Upper lobe of right lung (tissue), 1 donor: ENCODE data around the gene ZNF800. TPM values are rescaled to one million over a fixed set of nuclear protein-coding genes. Genes with fewer than 3 reads are reported as not detected.
"Not testable (repeated sequence)": the region's sequence is repeated elsewhere in the genome, so short reads cannot be mapped to it uniquely, and the experiment has no call there.

Experiments used
- ATAC-seq: fragments of 200-7000 bp; cut with Tn5 transposase; one replicate; pipeline ENCODE4 v1.9.1; 2020; ENCODE audit warnings: mild to moderate bottlenecking, moderate library complexity
- DNase-seq: peaks from one replicate; pipeline ENCODE4 v3.0.0-alpha.2; 2020
- H3K27ac ChIP-seq: fragments of 200-600 bp; one replicate; pipeline ENCODE4 v1.8.0; 2022
- H3K27me3 ChIP-seq: fragments of 200-600 bp; one replicate; pipeline ENCODE4 v1.8.0; 2022; ENCODE audit warnings: mild to moderate bottlenecking
- H3K36me3 ChIP-seq: fragments of 200-600 bp; one replicate; pipeline ENCODE4 v1.8.0; 2022
- H3K4me1 ChIP-seq: fragments of 200-600 bp; one replicate; pipeline ENCODE4 v1.8.0; 2022
- H3K4me3 ChIP-seq: fragments of 200-600 bp; one replicate; pipeline ENCODE4 v1.8.0; 2022; ENCODE audit warnings: mild to moderate bottlenecking
- H3K9me3 ChIP-seq: fragments of 200-600 bp; one replicate; pipeline ENCODE4 v1.8.0; 2022
- intact Hi-C: fragments of 100-400 bp; cut with DNase I; formaldehyde crosslinking; loops from one replicate; pipeline ENCODE4 v1.11.0; 2022
- long read RNA-seq: library from polyadenylated mRNA; unstranded; transcript quantifications from one replicate; pipeline ENCODE4 v2.0.0, GENCODE V29; 2021
- total RNA-seq: library from RNA; stranded (reverse); fragmentation: NEBNext Ultra II Directional; extraction: Animal tissue kit (Norgen Biotek cat#: 25700); gene quantifications from one replicate; pipeline ENCODE4 v1.2.1, GENCODE V29; 2021
- TF ChIP-seq, protein P1 (sequence below): fragments of 200-600 bp; IDR thresholded peaks from one replicate; pipeline ENCODE4 v1.8.0; 2022; ENCODE audit warnings: antibody characterized with exemption
- donor health status: DM: no; HTN: yes; CAD: no; lungs with severe emphysema.

Gene ZNF800, protein sequence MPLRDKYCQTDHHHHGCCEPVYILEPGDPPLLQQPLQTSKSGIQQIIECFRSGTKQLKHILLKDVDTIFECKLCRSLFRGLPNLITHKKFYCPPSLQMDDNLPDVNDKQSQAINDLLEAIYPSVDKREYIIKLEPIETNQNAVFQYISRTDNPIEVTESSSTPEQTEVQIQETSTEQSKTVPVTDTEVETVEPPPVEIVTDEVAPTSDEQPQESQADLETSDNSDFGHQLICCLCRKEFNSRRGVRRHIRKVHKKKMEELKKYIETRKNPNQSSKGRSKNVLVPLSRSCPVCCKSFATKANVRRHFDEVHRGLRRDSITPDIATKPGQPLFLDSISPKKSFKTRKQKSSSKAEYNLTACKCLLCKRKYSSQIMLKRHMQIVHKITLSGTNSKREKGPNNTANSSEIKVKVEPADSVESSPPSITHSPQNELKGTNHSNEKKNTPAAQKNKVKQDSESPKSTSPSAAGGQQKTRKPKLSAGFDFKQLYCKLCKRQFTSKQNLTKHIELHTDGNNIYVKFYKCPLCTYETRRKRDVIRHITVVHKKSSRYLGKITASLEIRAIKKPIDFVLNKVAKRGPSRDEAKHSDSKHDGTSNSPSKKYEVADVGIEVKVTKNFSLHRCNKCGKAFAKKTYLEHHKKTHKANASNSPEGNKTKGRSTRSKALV
- 34.9 TPM for total RNA-seq
- long read RNA-seq, full-length matches to known transcripts: 11 of 27 reads
- long read RNA-seq, partial matches to known transcripts: 12 of 27 reads
- long read RNA-seq, other reads (novel, unspliced or antisense): 4 of 27 reads

GRCh38 chr7:127392566-127393367, at the start of gene ZNF800:
ZNF800 (minus strand) TSS chr7:127392708; CDS start chr7:127391557, 1,151 bp downstream.
- DNase-seq (peak; percentile 96), ATAC-seq (peak; percentile 97)
- intact Hi-C loops: no loop called here

DNA sequence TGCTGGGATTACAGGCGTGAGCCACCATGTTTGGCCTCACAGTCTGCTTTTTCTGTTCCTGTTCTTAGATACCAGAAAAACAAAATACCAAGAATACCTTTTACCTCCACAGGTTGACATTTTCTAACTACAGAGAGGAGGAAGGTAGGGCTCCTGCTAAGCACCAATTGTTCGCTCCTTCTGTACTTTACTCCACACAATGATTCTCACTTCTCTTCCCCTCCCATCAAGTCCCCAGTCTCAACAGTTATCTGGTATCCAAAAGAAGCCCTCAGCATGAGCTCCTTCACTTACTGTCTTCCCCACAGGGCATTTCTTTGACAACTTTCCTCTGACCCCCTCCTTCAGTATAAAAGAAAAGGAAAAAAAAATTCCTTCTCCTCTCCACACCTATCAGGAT, 47.7 kb upstream of the ZNF800 start:
- DNase-seq: no peak
- Histone ChIP-seq H3K9me3 (no peaks in the 10 kb centered on the region), H3K4me1 (no peaks in the 10 kb centered on the region), H3K36me3 (no peaks in the 10 kb centered on the region), H3K27me3 (no peaks in the 10 kb centered on the region), H3K27ac (no peak overlapping the region), H3K4me3 (no peak overlapping the region)
- TF ChIP-seq, protein P1, sequence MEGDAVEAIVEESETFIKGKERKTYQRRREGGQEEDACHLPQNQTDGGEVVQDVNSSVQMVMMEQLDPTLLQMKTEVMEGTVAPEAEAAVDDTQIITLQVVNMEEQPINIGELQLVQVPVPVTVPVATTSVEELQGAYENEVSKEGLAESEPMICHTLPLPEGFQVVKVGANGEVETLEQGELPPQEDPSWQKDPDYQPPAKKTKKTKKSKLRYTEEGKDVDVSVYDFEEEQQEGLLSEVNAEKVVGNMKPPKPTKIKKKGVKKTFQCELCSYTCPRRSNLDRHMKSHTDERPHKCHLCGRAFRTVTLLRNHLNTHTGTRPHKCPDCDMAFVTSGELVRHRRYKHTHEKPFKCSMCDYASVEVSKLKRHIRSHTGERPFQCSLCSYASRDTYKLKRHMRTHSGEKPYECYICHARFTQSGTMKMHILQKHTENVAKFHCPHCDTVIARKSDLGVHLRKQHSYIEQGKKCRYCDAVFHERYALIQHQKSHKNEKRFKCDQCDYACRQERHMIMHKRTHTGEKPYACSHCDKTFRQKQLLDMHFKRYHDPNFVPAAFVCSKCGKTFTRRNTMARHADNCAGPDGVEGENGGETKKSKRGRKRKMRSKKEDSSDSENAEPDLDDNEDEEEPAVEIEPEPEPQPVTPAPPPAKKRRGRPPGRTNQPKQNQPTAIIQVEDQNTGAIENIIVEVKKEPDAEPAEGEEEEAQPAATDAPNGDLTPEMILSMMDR: no peak
- intact Hi-C loops: no loop called here
- no peak for ATAC-seq

More at GRCh38 chr7:127392566-127393367, at the start of gene ZNF800:
- H3K4me3 ChIP-seq: peak within 1 kb of the TSS; percentile 99
- TF ChIP-seq, protein P1: no peak
- H3K4me1 ChIP-seq: peaks cover 25% of the 10 kb centered on the region
- H3K36me3 ChIP-seq: peaks cover 28% of the 10 kb centered on the region
- H3K9me3 ChIP-seq: no peaks in the 10 kb centered on the region
- H3K27ac ChIP-seq: peak within 1 kb of the TSS; percentile 98
- no peaks in the 10 kb centered on the region for H3K27me3 ChIP-seq

DNA sequence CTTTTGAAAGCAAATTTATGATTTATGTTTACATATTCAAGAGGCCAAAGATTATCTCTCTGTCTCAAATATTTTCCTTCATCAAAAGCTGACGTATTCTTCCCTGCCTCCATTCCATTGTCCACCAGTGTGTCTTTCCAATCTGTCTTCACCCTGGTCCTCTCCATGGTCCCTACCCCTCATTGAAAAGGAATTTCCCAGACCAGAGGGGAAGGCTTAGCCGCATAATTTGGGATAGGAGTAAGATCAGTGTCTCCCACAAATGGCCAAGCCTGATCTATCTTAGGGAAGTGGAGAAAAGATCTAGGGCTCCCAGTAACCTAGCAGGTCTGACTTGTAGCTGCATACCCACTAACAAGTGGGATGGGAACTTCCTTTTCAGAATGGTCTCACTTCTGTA, 46.3 kb upstream of the ZNF800 start:
- TF ChIP-seq, protein P1: no peak

DNA sequence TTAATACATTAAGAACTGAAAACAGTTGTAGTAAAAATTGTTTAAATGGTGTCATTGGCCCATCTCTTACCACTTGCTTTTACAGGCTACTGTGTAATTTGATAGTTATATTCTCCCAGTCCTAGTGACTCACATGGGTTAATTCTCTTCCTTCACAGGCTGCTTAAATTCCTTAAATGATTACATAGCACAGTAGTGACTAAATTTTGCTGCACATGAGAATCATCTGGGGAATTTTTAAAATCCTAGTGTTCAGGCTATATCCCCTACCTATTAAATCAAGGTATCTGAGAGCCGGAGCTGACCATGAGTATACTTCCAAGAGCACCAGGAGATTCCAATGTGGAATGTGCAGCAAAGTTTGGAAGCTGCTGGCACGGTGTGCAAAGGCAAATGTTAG, 45.3 kb upstream of the ZNF800 start:
- no peak overlapping the region for H3K27ac ChIP-seq
- no peaks in the 10 kb centered on the region for H3K36me3 ChIP-seq
- H3K9me3 ChIP-seq: no peaks in the 10 kb centered on the region
- H3K27me3 ChIP-seq: no peaks in the 10 kb centered on the region
- TF ChIP-seq, protein P1: no peak
- DNase-seq (no peak), ATAC-seq (no peak)
- H3K4me3 ChIP-seq: no peak overlapping the region
- intact Hi-C loops: no loop called here
- H3K4me1 ChIP-seq: no peaks in the 10 kb centered on the region

More for the DNA sequence above, 46.3 kb upstream of the ZNF800 start:
- Histone ChIP-seq H3K4me1 (no peaks in the 10 kb centered on the region), H3K27me3 (no peaks in the 10 kb centered on the region), H3K4me3 (no peak overlapping the region), H3K36me3 (no peaks in the 10 kb centered on the region), H3K9me3 (no peaks in the 10 kb centered on the region), H3K27ac (no peak overlapping the region)
- no peak for ATAC-seq
- intact Hi-C loops: no loop called here
- no peak for DNase-seq

DNA sequence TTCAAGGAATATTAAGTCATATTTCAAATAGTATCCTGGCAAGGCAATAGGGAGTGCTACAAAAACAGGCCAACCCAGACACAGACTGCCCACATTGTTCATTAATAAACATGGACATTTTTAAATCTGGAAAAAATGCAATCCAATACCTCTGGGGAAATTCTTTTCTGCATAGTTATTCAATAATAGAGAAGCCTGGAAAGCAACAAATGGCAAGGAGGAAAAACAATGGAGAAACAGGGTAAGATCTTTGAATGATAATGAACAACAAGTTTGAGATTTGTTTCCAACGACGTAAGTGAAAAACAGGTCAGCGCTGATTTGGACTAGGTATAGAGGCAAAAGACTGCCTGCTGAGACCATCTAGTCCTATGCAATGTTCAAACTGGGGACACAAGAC, 44.7 kb upstream of the ZNF800 start:
- Histone ChIP-seq H3K36me3 (no peaks in the 10 kb centered on the region), H3K4me3 (no peak overlapping the region), H3K4me1 (no peaks in the 10 kb centered on the region), H3K27ac (no peak overlapping the region), H3K9me3 (no peaks in the 10 kb centered on the region), H3K27me3 (no peaks in the 10 kb centered on the region)
- TF ChIP-seq, protein P1: no peak
- intact Hi-C loops: no loop called here
- no peak for DNase-seq
- ATAC-seq: no peak

- H3K4me1 ChIP-seq, H3K27ac ChIP-seq, DNase-seq, H3K27me3 ChIP-seq, H3K9me3 ChIP-seq, intact Hi-C loops, H3K4me3 ChIP-seq, ATAC-seq, H3K36me3 ChIP-seq: not testable (repeated sequence)
These were observed 36.8 kb upstream of the ZNF800 start for GRCh38 chr7:127429281-127429680.
